Mesendoderm (in vitro differentiated cells): ENCODE data around the gene TECTA.

ENCODE experiments used
- DNase-seq: peaks from one replicate; pipeline ENCODE4 v3.0.0; 2013
- H2AK5ac ChIP-seq: 2 replicates; pipeline ENCODE4 v1.6.1; 2013; ENCODE audit warnings: low read length, inconsistent platforms
- H2BK120ac ChIP-seq: 2 replicates; pipeline ENCODE4 v1.6.1; 2013; ENCODE audit warnings: low read depth, mild to moderate bottlenecking, low read length, moderate library complexity, mixed read lengths
- H2BK15ac ChIP-seq: replicated peaks from 2 replicates; pipeline ENCODE4 v1.6.1; 2013; ENCODE audit warnings: low read depth, mild to moderate bottlenecking, moderate library complexity
- H2BK5ac ChIP-seq: 2 replicates; pipeline ENCODE4 v1.6.1; 2013; ENCODE audit warnings: low read length, inconsistent platforms
- H3K18ac ChIP-seq: 2 replicates; pipeline ENCODE4 v1.6.1; 2013; ENCODE audit warnings: mild to moderate bottlenecking, low read length, mixed read lengths
- H3K23ac ChIP-seq: one replicate; pipeline ENCODE4 v1.6.1; 2013; ENCODE audit warnings: low read length
- H3K27ac ChIP-seq: 2 replicates; pipeline ENCODE4 v1.5.1; 2013; ENCODE audit warnings: low read depth, mild to moderate bottlenecking, inconsistent platforms, low read length, moderate library complexity
- H3K27me3 ChIP-seq: 2 replicates; pipeline ENCODE4 v1.6.1; 2013; ENCODE audit warnings: low read length, control low read depth, mild to moderate bottlenecking, inconsistent platforms; ENCODE audit not compliant: insufficient read depth, poor library complexity
- H3K36me3 ChIP-seq: 2 replicates; pipeline ENCODE4 v1.6.1; 2013; ENCODE audit warnings: low read length, inconsistent platforms; ENCODE audit not compliant: control insufficient read depth, insufficient read depth
- H3K4ac ChIP-seq: one replicate; pipeline ENCODE4 v1.6.1; 2013; ENCODE audit warnings: low read depth, mild to moderate bottlenecking, low read length, moderate library complexity
- H3K4me1 ChIP-seq: 2 replicates; pipeline ENCODE4 v1.6.1; 2013; ENCODE audit warnings: low read depth, low read length, inconsistent platforms; ENCODE audit not compliant: control insufficient read depth
- H3K4me2 ChIP-seq: 2 replicates; pipeline ENCODE4 v1.6.1; 2013; ENCODE audit warnings: low read length
- H3K4me3 ChIP-seq: 2 replicates; pipeline ENCODE4 v1.5.1; 2013; ENCODE audit warnings: mild to moderate bottlenecking, low read length
- H3K56ac ChIP-seq: one replicate; pipeline ENCODE4 v1.6.1; 2013; ENCODE audit warnings: low read length
- H3K79me1 ChIP-seq: 2 replicates; pipeline ENCODE4 v1.6.1; 2013; ENCODE audit warnings: low read length, inconsistent platforms
- H3K79me2 ChIP-seq: 2 replicates; pipeline ENCODE4 v1.6.1; 2013; ENCODE audit warnings: mild to moderate bottlenecking, low read length; ENCODE audit not compliant: control insufficient read depth, insufficient read depth
- H3K9ac ChIP-seq: 2 replicates; pipeline ENCODE4 v1.6.1; 2013; ENCODE audit warnings: low read length, inconsistent platforms
- H4K5ac ChIP-seq: one replicate; pipeline ENCODE4 v1.6.1; 2013; ENCODE audit warnings: low read length
- H4K8ac ChIP-seq: one replicate; pipeline ENCODE4 v1.6.1; 2013; ENCODE audit warnings: low read depth, mild to moderate bottlenecking, control low read depth, low read length, moderate library complexity
- WGBS: extraction: QIAGEN DNeasy Blood & Tissue Kit; methylation state at CpG from one replicate; pipeline ENCODE4 v1.1.7; 2013; ENCODE audit warnings: low lambda C conversion rate, missing lambda C conversion rate; ENCODE audit not compliant: insufficient coverage; ENCODE audit errors: extremely low coverage; 5-methylcytosine and 5-hydroxymethylcytosine counted together

Gene TECTA

GRCh38 chr11:121212536-121213361 is 111.7 kb downstream of the TECTA start:
- Histone ChIP-seq H3K36me3 (no peaks in the 10 kb centered on the region), H3K27me3 (no peaks in the 10 kb centered on the region), H2BK120ac (no peak overlapping the region), H3K23ac (no peak overlapping the region), H3K27ac (no peak overlapping the region), H3K79me2 (no peaks in the 10 kb centered on the region), H2BK15ac (no peak overlapping the region), H2AK5ac (no peak overlapping the region), H3K9ac (no peak overlapping the region), H2BK5ac (no peak overlapping the region), H3K79me1 (no peaks in the 10 kb centered on the region), H4K8ac (no peak overlapping the region), H4K5ac (no peak overlapping the region), H3K4me2 (no peak overlapping the region), H3K4ac (no peak overlapping the region), H3K18ac (no peak overlapping the region), H3K4me3 (no peak overlapping the region), H3K4me1 (no peaks in the 10 kb centered on the region), H3K56ac (no peak overlapping the region)
- DNase-seq, result no peak
- WGBS, result no CpG with 5 or more reads among the region's 3 CpGs

- no peak overlapping the region for H3K4me3 ChIP-seq
- no peak overlapping the region for H3K23ac ChIP-seq
- H4K5ac ChIP-seq, result no peak overlapping the region
- no peaks in the 10 kb centered on the region for H3K4me1 ChIP-seq
- no peak overlapping the region for H4K8ac ChIP-seq
- no peak overlapping the region for H3K56ac ChIP-seq
- H2BK120ac ChIP-seq, result no peak overlapping the region
- H2BK15ac ChIP-seq, result no peak overlapping the region
- no peak overlapping the region for H2AK5ac ChIP-seq
- H3K27me3 ChIP-seq, result no peaks in the 10 kb centered on the region
- no peak overlapping the region for H3K4ac ChIP-seq
- H3K4me2 ChIP-seq, result no peak overlapping the region
- H3K36me3 ChIP-seq, result no peaks in the 10 kb centered on the region
- H3K18ac ChIP-seq, result no peak overlapping the region
- no peaks in the 10 kb centered on the region for H3K79me2 ChIP-seq
- no peaks in the 10 kb centered on the region for H3K79me1 ChIP-seq
- H3K9ac ChIP-seq, result no peak overlapping the region
- no peak for DNase-seq
- no CpG with 5 or more reads among the region's 3 CpGs for WGBS
- no peak overlapping the region for H2BK5ac ChIP-seq
- H3K27ac ChIP-seq, result no peak overlapping the region
Observed at GRCh38 chr11:121213362-121213893, 112.4 kb downstream of the TECTA start.

GRCh38 chr11:121214861-121215260 is 113.8 kb downstream of the TECTA start:
- Histone ChIP-seq H3K23ac (no peak overlapping the region), H2BK5ac (no peak overlapping the region)

GRCh38 chr11:121221496-121222200 is 120.6 kb downstream of the TECTA start:
- Histone ChIP-seq H3K36me3 (no peaks in the 10 kb centered on the region), H3K56ac (no peak overlapping the region), H2BK120ac (no peak overlapping the region), H2AK5ac (no peak overlapping the region), H3K4me1 (no peaks in the 10 kb centered on the region), H2BK5ac (no peak overlapping the region), H3K27ac (no peak overlapping the region), H4K5ac (no peak overlapping the region), H3K9ac (no peak overlapping the region), H3K18ac (no peak overlapping the region), H3K4me2 (no peak overlapping the region), H2BK15ac (no peak overlapping the region), H3K23ac (no peak overlapping the region), H3K4me3 (no peak overlapping the region), H4K8ac (no peak overlapping the region), H3K27me3 (no peaks in the 10 kb centered on the region), H3K79me2 (no peaks in the 10 kb centered on the region), H3K79me1 (no peaks in the 10 kb centered on the region), H3K4ac (no peak overlapping the region)
- WGBS, result no CpG with 5 or more reads among the region's 5 CpGs
- DNase-seq, result no peak

More at GRCh38 chr11:121214861-121215260, 113.8 kb downstream of the TECTA start:
- Histone ChIP-seq H3K4me3 (no peak overlapping the region), H3K4me2 (no peak overlapping the region), H3K18ac (no peak overlapping the region), H3K9ac (no peak overlapping the region), H4K8ac (no peak overlapping the region), H3K27ac (no peak overlapping the region), H2BK15ac (no peak overlapping the region), H3K79me1 (no peaks in the 10 kb centered on the region), H3K79me2 (no peaks in the 10 kb centered on the region), H3K56ac (no peak overlapping the region), H3K27me3 (no peaks in the 10 kb centered on the region), H4K5ac (no peak overlapping the region), H3K4me1 (no peaks in the 10 kb centered on the region), H2BK120ac (no peak overlapping the region), H2AK5ac (no peak overlapping the region), H3K36me3 (no peaks in the 10 kb centered on the region), H3K4ac (no peak overlapping the region)
- no peak for DNase-seq

- WGBS, result no CpG with 5 or more reads among the region's 4 CpGs
- Histone ChIP-seq H2AK5ac (no peak overlapping the region), H3K79me2 (no peaks in the 10 kb centered on the region), H3K27me3 (no peaks in the 10 kb centered on the region), H3K4me1 (no peaks in the 10 kb centered on the region), H3K27ac (no peak overlapping the region), H4K8ac (peak overlapping the region; percentile 42), H3K4ac (no peak overlapping the region), H3K56ac (no peak overlapping the region), H3K4me2 (no peak overlapping the region), H3K36me3 (no peaks in the 10 kb centered on the region), H2BK5ac (no peak overlapping the region), H3K79me1 (no peaks in the 10 kb centered on the region), H2BK120ac (no peak overlapping the region), H3K18ac (no peak overlapping the region), H3K4me3 (no peak overlapping the region), H2BK15ac (no peak overlapping the region), H4K5ac (no peak overlapping the region), H3K23ac (no peak overlapping the region), H3K9ac (no peak overlapping the region)
- DNase-seq, result no peak
Observed at GRCh38 chr11:121223161-121223560, 122.1 kb downstream of the TECTA start.
